NB4 (cell line): ENCODE results near the gene ICE2.

Experiments used
- CTCF ChIP-seq: IDR thresholded peaks from one replicate; pipeline ENCODE4 v1.5.1; 2012; ENCODE audit warnings: low read depth, low read length
- POLR2A ChIP-seq: IDR thresholded peaks from 2 replicates; pipeline ENCODE4 v1.6.1; 2011; ENCODE audit warnings: mild to moderate bottlenecking; ENCODE audit not compliant: insufficient read length; ENCODE audit errors: extremely low read depth

- no peak for TF ChIP-seq POLR2A
- TF ChIP-seq CTCF: no peak
Observed at GRCh38 chr15:60396100-60396499, 82.8 kb downstream of the ICE2 start.
